Stimulated activated CD4-positive, alpha-beta T cell treated with anti-CD3 and anti-CD28 coated beads, TNF-alpha, amount 100 ng/mL, for 24 hours (primary cell): ENCODE results near the gene UBQLNL.

ENCODE experiments used
- DNase-seq, 3 experiments: peaks; one replicate each; pipeline ENCODE4 v3.0.0-alpha.2; 2020; ENCODE audit warnings: low read depth in 3 of 3

Gene UBQLNL, protein sequence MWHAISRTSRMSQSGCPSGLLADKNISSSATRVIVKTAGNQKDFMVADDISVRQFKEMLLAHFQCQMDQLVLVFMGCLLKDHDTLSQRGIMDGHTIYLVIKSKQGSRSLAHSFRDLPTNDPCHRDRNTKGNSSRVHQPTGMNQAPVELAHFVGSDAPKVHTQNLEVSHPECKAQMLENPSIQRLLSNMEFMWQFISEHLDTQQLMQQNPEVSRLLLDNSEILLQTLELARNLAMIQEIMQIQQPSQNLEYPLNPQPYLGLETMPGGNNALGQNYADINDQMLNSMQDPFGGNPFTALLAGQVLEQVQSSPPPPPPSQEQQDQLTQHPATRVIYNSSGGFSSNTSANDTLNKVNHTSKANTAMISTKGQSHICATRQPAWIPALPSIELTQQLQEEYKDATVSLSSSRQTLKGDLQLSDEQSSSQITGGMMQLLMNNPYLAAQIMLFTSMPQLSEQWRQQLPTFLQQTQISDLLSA

DNA sequence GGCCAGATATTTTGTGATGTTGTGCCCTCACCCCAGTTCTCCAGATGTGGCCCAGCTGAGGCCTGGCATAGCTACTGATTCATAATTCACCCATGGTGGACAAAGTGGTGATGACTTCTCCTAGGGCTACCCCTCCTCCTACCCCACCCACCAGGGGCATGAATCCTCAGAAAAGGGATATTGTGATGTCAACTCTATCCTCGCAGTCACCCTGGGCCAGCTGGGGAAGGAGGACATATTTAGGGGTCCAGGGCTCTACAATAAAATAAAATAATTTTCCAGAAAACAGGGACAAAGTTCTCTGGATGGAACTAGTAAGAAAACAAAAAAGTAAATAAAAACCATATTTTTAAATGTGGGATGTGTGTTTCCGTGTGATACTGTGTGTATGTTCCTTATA, at the start of gene UBQLNL:
Gene UBQLNL (minus strand): TSS at position 101 of the 400 bp plus-strand sequence. CDS start 258 bp downstream, outside the sequence.
- DNase-seq = no peak

DNA sequence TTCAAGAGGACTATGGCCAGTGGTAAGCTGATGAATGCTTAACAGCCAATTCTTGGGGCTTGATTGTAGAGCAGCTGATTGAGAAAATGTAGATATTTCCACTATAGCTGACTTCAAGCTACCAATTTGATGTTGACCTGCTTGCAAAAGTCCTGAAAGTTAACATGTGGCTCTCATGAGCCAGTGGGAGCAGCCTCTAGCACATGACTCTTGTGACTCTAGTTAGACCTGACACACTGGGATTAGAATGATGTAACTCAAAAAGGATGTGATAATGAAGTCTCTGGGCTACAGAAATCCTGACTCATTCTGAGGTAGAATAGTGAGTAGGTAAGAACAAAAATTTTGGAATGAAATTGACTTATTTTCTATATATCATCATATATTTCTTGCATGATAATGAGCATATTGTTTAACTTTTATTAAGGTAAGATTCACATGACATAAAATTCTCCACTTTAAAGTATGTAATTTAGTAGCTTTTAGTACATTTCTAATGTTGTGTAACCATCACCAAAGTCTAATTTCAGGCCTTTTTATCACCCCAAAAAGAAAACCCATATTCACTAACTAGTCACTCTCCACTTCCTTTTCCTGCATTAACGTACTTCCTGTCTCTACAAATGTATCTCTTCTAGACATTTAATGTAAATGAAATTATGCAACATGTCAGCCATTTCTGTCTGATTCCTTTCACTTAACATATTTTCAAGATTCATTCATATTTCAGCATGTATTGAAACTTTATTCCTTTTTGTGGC, 47.9 kb upstream of the UBQLNL start:
- no peak for DNase-seq

DNA sequence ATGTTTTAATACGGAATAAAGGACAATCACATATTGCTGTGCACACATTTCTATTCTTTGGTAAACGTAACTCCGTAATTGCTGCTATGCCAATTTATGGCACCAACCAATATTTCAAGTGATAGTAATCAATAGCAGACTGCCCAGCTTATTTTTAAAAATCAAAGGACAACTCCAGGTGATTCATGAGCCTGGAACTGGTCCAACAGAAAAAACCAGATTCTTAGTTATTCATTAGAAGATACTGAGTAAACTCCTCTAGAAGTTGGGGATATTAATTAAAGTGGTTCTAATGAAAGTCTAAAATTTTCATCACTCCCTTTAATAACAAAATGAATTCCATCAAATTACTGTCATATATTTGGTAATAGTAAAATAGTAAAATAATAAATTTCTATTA, 41.3 kb upstream of the UBQLNL start:
- no peak for DNase-seq

DNA sequence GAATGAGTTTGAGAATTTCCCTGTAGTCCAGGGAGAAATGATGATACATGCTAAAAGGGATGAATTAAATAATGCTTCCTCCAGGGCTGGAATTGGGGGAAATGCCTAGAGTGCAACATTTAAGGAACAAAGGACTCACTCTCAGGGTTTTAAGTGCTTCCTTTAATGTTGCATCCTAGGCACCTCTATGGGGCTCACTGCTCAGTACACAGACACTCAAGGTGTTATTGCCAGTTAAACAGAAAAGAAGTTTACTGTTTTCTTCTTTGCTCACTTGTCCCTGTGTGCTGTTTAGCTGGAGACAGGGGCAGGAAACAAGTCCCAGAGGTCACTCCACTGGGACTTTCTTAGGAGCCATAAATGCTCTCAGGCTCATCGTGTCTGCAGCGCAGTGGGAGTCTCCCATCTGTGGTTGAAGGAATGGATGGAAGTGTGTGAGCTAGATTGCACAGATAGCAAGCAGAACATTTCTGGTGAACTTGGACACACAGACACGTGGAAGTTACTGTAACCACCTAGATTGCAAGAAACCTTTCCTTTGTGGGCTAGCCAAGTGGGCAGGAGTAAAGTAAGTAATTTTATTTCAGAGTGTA, 40.2 kb upstream of the UBQLNL start:
- DNase-seq = no peak

DNA sequence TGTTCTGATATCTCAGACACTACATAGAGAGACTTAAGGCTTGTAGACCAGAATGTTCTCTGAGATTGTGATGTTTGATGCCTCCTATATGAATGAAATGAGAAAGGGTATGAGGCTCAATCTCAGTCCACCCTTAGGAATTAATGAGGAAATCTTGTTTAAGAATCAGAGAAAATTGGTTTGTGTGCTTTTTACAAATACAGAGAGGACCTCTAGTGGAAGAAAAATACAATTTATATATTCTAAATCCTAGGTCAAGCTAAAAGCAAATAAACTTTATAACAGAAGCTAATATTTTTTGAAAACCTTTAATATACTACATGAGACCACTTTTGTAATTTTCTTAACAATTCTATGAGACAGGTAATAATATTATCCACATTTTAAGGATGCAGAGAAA, 36.8 kb upstream of the UBQLNL start:
- DNase-seq = no peak

DNA sequence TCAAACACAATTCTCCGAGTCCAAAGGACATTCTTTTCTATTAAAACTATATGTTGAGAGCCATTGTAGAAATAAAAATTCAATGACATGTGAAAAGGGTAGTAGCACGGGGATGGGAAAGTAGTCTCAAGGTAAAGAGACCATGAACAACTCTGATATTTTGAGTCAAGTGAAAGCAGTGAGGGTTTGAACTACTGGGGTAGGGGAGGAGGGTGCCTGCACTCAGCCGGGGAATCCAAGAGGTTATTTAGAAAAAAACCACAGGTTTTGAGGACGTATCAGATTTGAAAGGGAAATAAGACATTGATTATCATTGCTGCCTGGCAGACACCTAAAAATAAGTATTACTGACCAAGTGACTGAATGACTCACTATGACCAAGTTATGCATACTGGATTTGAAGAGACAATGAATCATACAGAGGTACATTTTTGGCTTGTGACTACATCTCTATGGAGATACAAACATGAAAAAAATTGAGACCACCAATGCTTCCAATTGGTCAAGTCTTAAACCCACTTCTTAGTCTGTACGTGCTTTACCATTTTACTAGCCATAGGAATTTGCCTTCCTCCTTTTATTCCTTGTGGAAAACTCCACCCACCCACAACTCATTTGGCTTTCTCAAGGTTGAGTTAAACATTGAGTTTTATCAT, 34.1 kb upstream of the UBQLNL start:
- DNase-seq = no peak

DNA sequence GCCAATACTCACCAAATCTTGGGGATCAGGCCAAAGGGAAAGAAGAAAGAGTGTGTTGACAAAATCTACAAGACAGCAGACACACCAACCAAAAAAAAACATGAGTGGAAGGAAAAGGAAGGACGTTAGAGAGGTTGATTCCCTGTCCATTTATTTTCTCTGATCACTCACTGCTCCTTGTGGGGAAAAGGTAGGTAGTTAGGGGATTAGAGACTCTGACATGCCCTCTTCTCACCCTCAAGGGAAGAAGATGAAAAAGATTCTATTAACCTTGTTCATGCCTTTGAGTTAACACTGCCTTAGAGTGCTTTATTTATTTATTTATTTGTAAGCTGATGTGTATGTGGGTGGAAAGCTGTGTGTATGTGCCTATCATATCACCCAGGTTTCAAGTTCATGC, 31.9 kb upstream of the UBQLNL start, which contains the start of gene OR52H1:
Gene OR52H1 (minus strand): TSS at position 101 of the 400 bp plus-strand sequence. CDS start 3,035 bp downstream, outside the sequence.
- no peak for DNase-seq

DNA sequence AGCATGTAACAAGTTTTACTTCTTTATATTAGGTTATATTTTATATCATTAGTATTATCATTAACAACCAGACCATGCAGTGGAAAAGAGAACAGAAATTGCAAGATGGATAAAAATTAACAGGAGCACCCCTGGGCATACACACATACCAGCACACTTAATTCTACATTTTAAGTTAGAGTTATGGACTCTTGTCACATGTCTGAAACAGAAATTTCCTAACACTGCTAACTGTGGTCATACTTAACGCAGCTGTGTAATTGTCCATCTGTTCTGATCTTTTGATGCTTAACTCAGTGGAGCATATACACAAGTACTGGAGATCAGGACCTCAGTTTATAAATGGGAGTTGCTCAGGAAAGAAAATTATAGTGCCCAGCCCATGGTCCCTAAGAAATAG, 31.5 kb upstream of the UBQLNL start:
- DNase-seq = no peak

DNA sequence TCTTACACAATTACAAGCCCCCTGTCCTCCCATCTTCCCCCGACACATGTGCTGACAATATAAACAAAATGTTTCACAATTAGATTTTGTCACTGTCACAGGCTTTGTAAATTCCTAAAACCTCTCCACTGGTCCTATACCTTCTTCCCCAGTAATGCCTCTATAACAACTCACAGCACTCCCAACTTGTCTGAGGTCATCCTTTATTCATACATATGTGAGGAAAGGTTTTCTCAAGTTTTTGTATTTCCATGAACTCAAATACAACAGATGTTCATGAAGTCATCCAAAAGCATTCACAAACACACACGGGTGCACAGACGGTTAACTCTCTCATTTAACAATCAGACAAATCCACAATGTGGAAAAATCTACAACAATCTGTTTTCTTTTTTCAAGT, 30.0 kb upstream of the UBQLNL start:
- no peak for DNase-seq

DNA sequence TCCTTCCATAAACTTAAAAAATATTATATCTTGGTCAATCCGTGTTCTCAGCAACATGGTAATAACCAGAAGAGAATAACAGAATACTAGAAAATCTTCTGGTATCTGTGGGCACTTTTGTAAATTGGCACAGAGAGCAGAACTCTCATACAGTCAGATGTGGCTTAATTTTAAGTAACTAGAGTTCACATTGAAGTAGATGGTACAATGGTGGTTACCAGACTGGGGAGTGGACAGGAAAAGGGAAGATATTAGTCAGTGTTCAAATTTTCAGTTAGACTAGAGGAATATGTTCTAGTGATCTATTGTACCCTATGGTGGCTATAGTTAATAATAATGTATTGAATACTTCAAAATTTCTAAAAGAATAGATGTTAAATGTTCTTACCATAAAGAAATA, 24.9 kb upstream of the UBQLNL start:
- no peak for DNase-seq

DNA sequence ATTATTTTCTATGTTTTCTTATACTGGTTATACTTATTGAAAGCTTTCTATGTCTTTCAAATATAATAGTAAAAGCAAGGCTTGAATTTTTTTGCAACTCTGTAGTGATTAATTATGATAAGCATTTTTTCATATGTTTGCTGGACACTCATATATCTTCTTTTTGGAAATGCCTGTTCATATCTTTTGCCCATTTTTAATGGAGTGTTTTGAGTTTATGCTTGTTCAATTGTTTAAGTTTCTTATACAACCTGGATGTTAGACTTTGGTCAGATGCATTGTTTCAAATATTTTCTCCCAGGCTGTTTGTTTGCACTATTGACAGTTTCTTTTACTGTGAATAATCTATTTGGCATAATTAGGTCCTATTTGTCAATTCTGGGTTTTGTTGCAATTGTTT, 20.0 kb upstream of the UBQLNL start:
- no peak for DNase-seq

DNA sequence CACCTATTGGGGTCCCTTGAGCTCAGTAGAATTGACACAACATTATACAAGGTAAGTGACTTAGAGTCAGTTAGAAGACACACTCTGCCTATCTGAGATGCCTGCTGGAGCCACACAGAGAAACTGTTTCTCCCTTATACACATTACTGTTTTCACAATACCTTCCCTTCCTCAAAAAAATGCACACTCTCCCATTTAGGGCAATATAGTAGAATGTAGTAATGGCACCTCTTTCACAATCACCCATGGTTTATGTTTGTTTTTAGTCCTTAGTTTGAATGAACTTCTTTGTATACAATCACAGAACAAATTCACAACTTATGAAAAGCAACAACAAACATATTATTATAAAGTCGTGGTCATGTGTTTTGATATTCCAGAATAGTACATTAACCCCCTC, 17.5 kb upstream of the UBQLNL start:
- DNase-seq = no peak

DNA sequence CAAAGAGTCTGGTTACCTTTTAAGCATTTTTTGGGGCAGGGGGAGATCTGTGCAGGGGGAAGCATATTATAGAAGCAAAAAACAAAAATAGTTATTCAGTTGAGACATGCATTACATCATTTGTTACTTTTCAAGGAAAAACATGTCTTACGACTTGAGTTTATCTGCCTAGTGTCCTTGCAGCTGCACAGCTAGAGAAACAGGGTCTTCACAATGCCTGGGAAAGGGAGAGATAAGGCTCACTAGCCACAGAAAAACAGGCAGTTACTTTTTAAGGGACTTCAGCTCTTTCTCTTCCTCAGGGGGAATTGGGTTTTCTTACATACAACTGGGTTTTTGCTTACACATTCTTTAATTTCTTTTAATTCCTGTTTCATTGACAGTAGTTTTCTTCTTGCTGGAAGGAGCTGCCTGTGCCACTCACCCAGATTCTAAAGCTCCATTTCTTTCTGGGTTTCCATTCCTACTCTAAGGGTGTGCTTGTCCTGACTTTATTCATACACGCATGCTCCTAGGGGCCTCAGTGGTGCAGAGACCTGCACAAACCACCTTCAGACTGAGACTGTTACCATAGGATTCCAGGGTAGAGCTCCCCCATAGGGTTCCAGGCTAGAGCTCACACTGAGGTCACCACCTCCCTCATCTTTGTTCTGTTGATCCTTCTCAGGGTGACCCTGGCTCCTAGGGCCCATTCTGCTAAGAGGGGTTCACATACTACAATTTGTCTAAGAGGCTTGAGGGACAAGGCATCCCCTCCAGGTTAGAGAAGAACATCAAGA, 14.7 kb upstream of the UBQLNL start:
- DNase-seq = no peak

DNA sequence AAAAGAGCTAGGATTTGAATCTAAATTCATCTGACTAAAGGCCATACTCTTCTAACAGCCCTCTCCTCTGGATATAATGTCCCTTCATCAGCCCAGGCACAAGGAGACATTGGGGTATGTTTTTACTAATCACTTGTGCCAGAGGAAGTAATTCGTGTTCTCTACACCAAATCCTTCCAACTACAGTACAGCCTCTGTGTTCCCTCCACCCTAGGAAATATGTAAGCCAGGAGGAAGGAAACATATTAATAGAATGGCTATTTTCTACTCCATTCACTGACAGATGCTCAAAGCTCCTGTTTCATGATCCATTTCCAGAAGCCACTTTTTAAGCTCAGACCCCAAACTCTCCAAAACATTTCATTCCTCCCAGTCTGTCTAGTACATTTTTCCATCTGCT, 12.0 kb upstream of the UBQLNL start:
- DNase-seq = no peak

DNA sequence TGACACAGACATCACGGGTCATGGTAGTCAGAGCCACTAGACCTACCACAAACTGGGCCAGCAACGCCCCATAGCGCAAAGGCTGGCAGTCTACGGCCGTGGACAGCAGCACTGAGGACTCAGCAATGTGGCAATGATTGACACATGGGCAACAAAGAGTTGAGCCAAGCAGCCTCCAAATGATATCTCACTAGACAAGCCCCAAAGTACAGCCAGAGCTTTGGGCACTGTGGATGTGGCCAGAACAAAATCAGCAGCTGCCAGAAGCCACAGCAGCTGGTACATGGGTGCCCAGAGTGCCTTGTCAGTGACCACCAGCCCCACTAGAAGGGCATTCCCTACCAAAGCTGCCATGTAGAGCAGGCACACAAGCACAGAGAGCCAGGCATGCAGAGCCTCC, 11.2 kb upstream of the UBQLNL start:
- no peak for DNase-seq

DNA sequence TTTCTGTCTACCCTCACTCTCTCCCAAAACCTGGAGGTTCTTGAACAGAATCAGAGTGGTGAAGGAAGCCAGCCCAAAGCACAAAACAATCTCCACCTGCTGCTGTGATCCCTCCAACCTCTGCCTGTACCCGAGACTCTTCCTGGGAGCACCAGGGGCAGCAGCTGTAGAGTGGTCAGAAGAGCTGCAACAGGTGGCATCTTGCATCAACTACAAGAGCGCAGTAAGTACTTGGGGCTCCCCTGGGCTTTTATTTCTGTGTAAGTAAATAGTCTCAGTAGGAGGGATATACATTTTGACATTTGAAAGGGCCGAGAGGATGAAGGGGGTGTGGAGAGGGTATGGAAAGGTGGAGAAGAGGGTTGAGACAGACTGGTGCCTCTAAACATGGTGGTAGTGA, 8.3 kb upstream of the UBQLNL start:
- no peak for DNase-seq

DNA sequence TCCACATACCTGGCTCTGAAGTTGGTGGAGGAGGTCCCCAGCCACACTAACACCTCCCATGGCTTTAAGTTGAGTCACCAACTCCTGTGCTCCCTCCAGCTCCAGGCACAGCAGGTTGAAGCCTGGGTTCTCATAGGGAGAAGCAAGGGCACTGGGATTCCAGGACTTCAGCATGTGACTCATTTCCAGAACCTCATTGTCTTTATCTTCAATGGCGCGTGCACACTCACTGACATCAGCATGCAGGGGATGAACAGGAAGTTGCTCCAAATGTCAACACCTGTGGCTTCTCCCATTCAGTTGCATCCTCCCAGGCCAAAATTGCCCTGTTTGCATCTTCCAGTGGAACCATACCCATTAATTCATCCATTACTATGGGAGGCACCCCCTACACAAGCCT, 5.8 kb upstream of the UBQLNL start:
- no peak for DNase-seq

DNA sequence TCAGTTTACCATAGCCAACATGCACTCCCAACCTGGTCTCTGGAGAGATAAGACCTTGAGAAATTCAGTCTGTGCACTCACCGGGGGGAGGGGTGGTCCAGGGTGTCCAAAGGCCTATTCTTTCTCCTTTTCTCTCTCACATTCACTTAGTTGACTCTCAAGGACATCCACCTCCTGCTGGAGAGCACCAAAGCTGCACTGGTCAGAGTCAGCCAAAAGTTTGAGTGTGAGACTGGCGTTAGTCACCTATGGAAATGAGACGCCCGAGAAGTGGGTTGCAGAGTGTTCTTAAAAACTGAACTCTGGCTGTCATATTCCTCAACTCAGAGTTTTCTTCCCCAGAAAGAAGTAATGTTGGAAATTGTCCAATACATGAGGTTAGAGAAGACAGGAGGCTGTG, 5.0 kb upstream of the UBQLNL start:
- DNase-seq = no peak

DNA sequence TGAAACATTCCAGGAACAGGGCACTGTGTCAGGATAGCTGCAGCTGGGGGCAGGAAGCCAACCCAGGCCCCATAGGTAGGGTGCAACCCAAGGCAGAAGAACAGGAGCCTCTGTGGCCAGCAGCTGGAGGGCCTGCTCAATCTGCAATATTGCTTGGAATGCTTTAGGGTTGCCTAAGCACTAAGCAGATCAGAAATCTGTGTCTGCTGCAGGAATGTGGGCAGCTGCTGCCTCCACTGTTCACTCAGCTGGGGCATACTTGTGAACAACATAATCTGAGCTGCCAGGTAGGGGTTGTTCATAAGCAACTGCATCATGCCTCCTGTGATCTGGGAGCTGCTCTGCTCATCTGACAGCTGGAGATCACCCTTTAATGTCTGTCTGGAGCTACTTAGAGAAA, 1.7 kb downstream of the UBQLNL start:
- DNase-seq = no peak

DNA sequence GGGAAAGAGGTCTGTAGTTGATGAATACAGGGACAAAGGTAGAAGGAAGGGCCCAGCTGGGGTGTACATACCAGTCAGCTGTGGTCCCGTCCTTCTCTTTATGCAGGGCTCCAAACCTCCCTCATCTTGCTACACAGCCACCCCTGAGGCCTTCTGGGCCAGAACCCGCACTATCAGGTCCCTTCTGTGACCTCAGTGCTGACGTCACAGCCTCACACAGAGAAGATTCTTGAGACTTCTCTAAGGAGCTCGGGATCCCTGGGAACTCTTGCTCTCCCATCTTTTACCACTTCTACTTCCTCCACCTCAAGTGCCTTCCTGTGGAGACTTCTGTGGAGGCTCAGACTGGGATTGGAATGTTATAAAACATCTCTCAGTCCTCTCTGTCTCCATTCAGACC, 6.7 kb downstream of the UBQLNL start, which contains the start of gene UBQLN3:
Gene UBQLN3 (minus strand): TSS at position 155 of the 400 bp plus-strand sequence. CDS start 399 bp downstream, outside the sequence.
- DNase-seq = no peak

DNA sequence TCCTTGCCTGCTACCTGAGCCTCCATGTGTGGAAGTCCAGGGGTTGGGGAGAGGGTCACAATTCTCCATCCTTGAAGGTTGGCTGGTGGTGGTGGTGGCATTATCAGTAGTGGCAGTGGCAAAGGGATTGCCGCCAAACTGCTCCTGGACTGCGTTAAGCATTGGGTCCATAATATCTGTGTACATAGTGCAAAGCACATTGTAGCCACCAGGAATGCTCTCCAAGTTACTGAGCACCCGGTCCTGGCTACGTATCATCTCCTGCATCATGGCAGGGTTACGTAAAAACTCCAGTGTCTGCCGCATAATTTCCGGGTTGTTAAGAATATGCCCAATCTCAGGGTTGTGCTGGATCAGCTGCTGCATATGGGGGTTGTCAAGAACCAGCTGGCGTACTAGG, 7.9 kb downstream of the UBQLNL start:
- no peak for DNase-seq
